NK-92 treated with Interleukin-12 subunit alpha and Interleukin-12 subunit beta, amount 100 ng/mL, for 24 hours (cell line): ENCODE results near the gene WASHC2A.
"Not testable (repeated sequence)": the region's sequence is repeated elsewhere in the genome, so short reads cannot be mapped to it uniquely, and the experiment has no call there.

Experiments used
- DNase-seq: peaks from one replicate; lab custom pipeline; 2025; lab: John Stamatoyannopoulos, UW

Gene WASHC2A, protein sequence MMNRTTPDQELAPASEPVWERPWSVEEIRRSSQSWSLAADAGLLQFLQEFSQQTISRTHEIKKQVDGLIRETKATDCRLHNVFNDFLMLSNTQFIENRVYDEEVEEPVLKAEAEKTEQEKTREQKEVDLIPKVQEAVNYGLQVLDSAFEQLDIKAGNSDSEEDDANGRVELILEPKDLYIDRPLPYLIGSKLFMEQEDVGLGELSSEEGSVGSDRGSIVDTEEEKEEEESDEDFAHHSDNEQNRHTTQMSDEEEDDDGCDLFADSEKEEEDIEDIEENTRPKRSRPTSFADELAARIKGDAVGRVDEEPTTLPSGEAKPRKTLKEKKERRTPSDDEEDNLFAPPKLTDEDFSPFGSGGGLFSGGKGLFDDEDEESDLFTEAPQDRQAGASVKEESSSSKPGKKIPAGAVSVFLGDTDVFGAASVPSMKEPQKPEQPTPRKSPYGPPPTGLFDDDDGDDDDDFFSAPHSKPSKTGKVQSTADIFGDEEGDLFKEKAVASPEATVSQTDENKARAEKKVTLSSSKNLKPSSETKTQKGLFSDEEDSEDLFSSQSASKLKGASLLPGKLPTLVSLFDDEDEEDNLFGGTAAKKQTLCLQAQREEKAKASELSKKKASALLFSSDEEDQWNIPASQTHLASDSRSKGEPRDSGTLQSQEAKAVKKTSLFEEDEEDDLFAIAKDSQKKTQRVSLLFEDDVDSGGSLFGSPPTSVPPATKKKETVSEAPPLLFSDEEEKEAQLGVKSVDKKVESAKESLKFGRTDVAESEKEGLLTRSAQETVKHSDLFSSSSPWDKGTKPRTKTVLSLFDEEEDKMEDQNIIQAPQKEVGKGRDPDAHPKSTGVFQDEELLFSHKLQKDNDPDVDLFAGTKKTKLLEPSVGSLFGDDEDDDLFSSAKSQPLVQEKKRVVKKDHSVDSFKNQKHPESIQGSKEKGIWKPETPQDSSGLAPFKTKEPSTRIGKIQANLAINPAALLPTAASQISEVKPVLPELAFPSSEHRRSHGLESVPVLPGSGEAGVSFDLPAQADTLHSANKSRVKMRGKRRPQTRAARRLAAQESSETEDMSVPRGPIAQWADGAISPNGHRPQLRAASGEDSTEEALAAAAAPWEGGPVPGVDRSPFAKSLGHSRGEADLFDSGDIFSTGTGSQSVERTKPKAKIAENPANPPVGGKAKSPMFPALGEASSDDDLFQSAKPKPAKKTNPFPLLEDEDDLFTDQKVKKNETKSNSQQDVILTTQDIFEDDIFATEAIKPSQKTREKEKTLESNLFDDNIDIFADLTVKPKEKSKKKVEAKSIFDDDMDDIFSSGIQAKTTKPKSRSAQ (N-terminal part only)

GRCh38 chr10:50067546-50068351 is at the start of gene WASHC2A:
Gene WASHC2A, plus strand, starts transcription at chr10:50067954. Its CDS starts 52 bp downstream, at chr10:50068006.
- peak; percentile 43 for DNase-seq

DNA sequence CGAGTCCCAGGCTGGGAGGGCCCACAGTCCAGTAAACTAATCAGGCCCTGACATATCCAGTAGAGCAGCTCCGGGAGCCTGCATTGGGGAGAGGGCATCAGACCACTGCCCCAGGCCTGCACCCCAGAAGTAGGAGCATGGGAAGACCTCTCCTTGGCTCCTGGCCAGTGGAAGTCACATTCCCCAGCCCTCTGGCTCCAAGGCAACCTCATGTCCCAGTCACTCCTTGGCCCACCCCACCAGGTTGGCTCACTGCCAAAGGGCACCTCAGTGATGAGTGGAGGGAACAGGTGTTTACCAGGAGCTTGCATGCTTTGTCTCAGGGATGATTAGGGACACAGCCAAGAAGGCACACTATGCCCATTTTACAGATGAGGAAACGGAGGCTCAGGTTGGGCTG is 48.5 kb upstream of the WASHC2A start:
- DNase-seq: not testable (repeated sequence)

GRCh38 chr10:50020451-50021024 is 47.2 kb upstream of the WASHC2A start:
- DNase-seq: not testable (repeated sequence)

- DNase-seq: no peak
These were observed 46.1 kb upstream of the WASHC2A start for GRCh38 chr10:50021646-50022045.

DNA sequence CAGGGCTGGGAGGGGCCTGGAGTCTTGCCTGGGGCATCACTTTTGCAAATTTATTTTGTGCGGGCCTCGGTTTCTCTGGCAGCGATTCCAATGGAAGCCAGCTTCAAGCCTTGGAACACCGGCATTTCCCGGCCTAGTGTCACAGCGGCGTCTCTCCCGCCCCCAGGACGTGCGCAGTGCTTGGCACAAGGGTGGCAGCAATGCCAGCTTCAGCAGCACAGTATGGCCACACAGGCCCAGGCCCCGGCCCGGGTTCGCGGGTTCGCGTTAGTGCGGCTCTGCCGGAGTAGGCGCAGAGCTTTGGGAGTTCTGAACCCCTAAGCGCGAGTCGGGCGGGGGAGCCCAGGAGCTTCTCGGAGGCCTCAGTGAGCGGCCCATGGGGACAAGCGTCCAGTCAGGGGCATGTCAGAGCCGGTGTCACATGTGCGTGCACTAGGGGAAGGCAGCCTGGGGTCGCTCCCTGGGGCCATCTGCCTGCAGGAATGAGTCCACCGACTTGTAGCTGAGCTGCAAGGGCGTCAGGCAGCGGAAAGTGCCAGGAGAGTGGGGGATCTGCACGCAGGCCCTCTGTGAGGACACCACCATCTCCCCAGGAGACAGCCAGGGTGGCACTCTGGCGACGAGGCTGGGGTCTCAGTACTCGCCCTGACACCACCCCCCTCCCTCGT is 42.9 kb upstream of the WASHC2A start:
- not testable (repeated sequence) for DNase-seq

- DNase-seq: no peak
These were observed 42.1 kb upstream of the WASHC2A start for GRCh38 chr10:50025627-50026026.

GRCh38 chr10:50027195-50027594 is 40.6 kb upstream of the WASHC2A start:
- DNase-seq: no peak

GRCh38 chr10:50033481-50033880 is 34.3 kb upstream of the WASHC2A start:
- DNase-seq: no peak

DNA sequence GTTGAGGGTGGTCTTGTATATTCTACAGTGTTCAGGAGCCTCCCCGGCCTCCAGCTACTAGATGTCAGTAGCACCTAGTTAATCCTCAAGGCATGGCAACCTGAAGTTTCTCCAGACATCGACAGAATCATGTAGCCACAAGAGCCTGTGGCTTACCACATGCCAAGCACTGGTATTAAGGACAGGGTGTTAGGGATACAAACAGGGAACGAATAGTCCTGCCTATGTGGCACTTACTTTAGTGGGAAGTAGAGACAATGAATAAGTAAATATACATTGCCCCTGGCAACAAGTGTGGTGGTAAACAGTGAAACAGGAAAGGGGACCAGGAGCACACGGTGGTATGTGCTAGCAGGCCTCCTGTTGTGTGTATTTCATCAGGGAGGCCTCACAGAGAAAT is 32.4 kb upstream of the WASHC2A start:
- DNase-seq: not testable (repeated sequence)

DNA sequence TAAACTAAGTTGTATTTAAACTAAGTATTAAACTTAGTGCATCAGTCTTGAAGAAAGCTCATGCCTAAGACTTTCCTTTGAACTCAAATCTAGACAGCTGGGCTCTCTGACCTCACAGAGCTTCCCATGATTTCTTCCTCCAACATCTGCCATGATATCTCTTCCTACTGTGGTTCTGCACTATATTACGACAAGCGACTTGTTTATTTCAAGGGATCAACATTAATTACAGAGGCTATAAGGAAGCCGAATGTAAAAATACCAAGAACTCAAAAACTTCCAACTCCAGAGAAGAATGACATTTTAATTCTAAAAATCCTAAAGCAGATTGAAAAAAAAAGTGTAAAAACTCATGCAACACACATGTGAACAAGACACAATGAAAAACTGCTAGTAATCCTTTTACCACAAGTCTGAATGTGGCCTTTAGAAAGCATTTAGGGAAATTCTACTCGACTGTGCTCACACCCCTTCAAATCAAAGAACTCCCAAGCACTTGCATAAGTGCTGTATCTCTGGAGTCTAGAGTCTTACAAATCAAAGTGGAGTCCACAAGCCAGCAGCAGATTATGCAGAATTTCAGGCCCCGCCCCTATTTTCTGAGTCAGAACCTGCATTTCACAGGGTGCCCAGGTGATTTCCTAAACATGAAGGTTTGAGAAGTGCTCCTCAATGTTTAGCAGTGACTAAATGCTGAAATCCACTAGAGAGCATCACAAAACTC is 22.7 kb upstream of the WASHC2A start:
- DNase-seq: no peak

DNA sequence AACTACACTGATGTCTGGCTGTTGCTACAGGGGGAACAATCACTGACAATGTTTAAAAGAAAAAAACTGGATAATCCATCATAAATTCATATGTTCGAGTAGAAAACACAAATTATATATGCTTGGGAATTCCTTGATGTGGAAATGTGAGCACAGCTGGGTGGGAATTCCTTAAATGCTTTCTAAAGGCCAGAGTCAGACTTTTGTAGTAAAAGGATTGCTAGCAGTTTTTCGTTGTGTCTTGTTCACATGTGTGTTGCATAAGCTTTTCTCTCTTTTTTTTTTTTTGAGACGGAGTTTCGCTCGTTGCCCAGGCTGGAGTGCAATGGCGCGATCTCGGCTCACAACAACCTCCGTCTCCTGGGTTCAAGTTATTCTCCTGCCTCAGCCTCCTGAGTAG is 21.3 kb upstream of the WASHC2A start:
- not testable (repeated sequence) for DNase-seq

- DNase-seq: not testable (repeated sequence)
These were observed 20.2 kb upstream of the WASHC2A start for GRCh38 chr10:50047594-50047993.

DNA sequence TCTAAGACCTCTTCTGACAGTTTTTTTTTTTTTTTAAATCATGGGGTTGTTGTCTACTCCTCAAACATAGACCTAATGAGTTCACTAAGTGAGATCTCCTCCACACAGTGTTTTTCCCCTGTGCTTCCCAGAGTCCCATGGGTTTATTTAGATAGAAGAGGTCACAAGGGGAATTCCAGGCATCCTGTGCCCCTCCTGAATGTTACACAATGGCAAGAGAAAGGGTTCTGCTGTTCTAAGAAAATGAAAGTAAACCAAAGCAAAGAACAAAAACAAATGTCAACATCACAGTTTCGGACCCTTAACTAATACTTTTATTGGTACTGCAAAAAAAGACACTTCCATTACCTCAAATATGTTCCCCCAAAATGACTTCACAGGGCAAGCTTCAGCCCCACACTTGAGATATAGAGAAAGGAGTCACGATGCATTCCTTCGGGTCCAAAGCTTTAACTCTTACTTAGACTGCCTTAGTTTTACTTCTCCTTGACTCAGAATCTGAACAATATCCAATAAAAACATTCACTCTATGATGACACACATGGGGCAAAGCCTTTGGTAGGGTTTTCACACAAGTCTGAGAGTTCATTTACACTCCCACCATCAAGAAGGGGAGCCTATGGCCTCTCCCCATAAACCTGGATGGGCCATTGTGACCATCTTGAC is 15.6 kb upstream of the WASHC2A start:
- not testable (repeated sequence) for DNase-seq

DNA sequence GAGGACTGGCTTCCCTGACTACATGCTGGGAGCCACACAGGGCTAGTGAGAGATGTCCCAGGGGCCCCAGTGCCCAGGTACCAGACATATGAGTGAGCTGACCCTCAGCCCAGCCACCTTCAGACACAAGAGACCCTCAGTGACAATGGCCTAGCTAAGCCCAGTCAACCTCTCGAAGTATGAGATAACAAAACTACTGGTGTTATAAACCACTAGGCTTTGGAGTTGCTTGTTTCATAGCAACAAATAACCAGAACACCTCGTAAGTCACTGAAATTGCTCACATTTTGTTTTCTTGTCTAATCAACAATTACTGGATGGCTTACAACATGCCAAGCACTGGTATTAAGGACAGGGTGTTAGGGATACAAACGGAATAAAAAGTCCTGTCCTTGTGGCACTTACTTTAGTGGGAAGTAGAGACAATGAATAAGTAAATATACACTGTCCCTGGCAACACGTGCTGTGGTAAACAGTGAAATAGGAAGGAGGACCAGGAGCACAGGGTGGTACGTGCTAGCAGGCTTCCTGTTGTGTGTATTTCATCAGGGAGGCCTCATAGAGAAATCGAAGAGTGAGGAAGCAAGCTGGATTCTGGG is 14.9 kb upstream of the WASHC2A start:
- not testable (repeated sequence) for DNase-seq

DNA sequence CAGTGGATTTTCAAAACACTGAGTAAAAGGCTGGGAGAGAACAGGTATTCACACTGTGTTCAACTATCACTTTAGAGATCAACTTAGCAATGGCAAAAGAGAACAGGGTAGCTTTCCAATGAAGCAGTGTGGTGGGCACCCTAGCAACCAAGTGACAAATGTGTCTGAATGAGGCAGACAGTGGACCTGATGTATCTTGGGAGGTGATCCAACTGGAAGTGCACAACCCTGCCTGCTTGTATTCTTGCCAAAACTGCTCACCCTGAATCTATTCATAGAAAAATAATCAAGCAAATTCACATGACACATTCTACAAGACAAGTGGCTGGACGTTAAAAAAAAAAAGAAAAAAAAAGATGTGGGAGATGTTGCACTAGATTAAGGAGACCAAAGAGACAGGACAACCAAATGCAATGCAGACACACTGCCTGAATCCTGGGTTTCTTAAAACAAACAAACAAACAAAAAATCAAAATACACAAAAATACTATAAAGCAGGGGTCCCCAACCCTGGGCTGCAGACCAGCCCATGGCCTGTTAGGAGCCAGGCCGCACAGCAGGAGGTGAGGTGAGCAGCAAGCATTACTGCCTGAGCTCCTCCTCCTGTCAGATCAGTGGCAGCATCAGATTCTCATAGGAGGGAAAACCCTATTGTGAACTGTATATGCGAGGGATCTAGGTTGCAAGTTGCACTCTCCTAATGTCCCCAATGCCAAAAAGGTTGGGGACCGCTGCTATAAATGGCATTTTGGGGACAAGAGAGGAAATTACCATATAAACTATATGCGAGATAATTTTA is 12.1 kb upstream of the WASHC2A start:
- DNase-seq: not testable (repeated sequence)

- not testable (repeated sequence) for DNase-seq
These were observed 11.1 kb upstream of the WASHC2A start for GRCh38 chr10:50056654-50057053.

DNA sequence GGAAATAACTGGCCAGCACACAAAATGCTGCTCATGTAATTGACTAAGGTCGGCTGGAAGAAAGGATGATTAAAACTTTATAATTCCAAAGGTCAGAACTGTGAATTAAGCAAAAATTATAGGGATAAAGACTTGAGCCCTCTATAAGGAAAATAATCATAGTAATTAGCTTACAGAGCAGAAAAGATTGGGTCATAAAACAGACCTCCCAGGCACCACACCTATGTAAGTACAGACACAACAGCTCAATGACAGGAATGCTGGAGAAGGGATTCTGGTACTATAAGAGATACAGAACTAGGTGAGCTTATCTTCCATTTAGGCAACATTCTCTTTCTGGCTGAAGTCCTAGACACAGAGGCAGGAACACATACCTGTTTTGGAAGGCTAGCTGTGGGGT is 9.0 kb upstream of the WASHC2A start:
- not testable (repeated sequence) for DNase-seq

- not testable (repeated sequence) for DNase-seq
These were observed 7.8 kb upstream of the WASHC2A start for GRCh38 chr10:50059946-50060345.
